HG02943 (cell line): ENCODE data around the gene CCDC24.

ENCODE experiments used
- ATAC-seq: cut with Tn5 transposase; IDR thresholded peaks from one replicate; pipeline ENCODE4 v1.9.1; 2021; ENCODE audit warnings: mild to moderate bottlenecking, low read depth, moderate library complexity; ENCODE audit not compliant: unreplicated experiment

The CCDC24 gene

GRCh38 chr1:43962324-43962723 lies 29.1 kb upstream of the CCDC24 start:
- no peak for ATAC-seq

GRCh38 chr1:43963006-43963405 lies 28.4 kb upstream of the CCDC24 start:
- ATAC-seq, result no peak

GRCh38 chr1:43963890-43964289 lies 27.5 kb upstream of the CCDC24 start:
- ATAC-seq, result no peak

GRCh38 chr1:43965316-43965715 lies 26.1 kb upstream of the CCDC24 start:
- ATAC-seq, result no peak

GRCh38 chr1:43968348-43968948 lies 23.0 kb upstream of the CCDC24 start:
- ATAC-seq, result no peak

- ATAC-seq, result no peak
Measured at GRCh38 chr1:43969416-43969745, 22.0 kb upstream of the CCDC24 start.

GRCh38 chr1:43969746-43970466 lies 21.5 kb upstream of the CCDC24 start, which contains the start of gene DPH2:
Gene DPH2, plus strand, starts transcription at chr1:43970010. Its CDS starts 166 bp downstream, at chr1:43970176.
- ATAC-seq, result peak; percentile 78

GRCh38 chr1:43970502-43970901 lies 20.9 kb upstream of the CCDC24 start:
- ATAC-seq, result no peak

GRCh38 chr1:43970911-43971310 lies 20.5 kb upstream of the CCDC24 start:
- ATAC-seq, result no peak

GRCh38 chr1:43971336-43971980 lies 19.9 kb upstream of the CCDC24 start:
- ATAC-seq, result no peak

GRCh38 chr1:43973981-43974442 lies 17.4 kb upstream of the CCDC24 start:
- no peak for ATAC-seq

- ATAC-seq, result peak; percentile 56
Measured at GRCh38 chr1:43974443-43975248, 16.8 kb upstream of the CCDC24 start, which contains the start of gene ATP6V0B. Gene ATP6V0B, plus strand, starts transcription at chr1:43974960. Its CDS starts 81 bp downstream, at chr1:43975041.

- ATAC-seq, result peak; percentile 6
Measured at GRCh38 chr1:43975249-43975961, 16.0 kb upstream of the CCDC24 start.

GRCh38 chr1:43976045-43976444 lies 15.4 kb upstream of the CCDC24 start:
- no peak for ATAC-seq

GRCh38 chr1:43976890-43977289 lies 14.5 kb upstream of the CCDC24 start:
- ATAC-seq, result no peak

GRCh38 chr1:43977376-43978263 lies 13.8 kb upstream of the CCDC24 start:
- no peak for ATAC-seq

- no peak for ATAC-seq
Measured at GRCh38 chr1:43978264-43978550, 13.2 kb upstream of the CCDC24 start.

GRCh38 chr1:43978551-43979260 lies 12.7 kb upstream of the CCDC24 start, which contains the start of gene B4GALT2:
Gene B4GALT2, plus strand, starts transcription at chr1:43979210. Its CDS starts 1,951 bp downstream, at chr1:43981161.
- no peak for ATAC-seq

GRCh38 chr1:43979261-43979527 lies 12.2 kb upstream of the CCDC24 start:
- no peak for ATAC-seq
